NK-92 (cell line): ENCODE measurements around the gene PNLIP.

Experiments used
- DNase-seq: peaks from one replicate; lab custom pipeline; 2025; ENCODE audit not compliant: unreplicated experiment; lab: John Stamatoyannopoulos, UW

Gene PNLIP

GRCh38 chr10:116567335-116567734 is 21.6 kb downstream of the PNLIP start:
- no peak for DNase-seq

- no peak for DNase-seq
Measured at GRCh38 chr10:116574797-116575196, 29.1 kb downstream of the PNLIP start.

GRCh38 chr10:116587878-116588591 is 42.3 kb downstream of the PNLIP start:
- DNase-seq = no peak

- DNase-seq = no peak
Measured at GRCh38 chr10:116588995-116589394, 43.3 kb downstream of the PNLIP start.

GRCh38 chr10:116589926-116590325 is 44.2 kb downstream of the PNLIP start:
- no peak for DNase-seq

- no peak for DNase-seq
Measured at GRCh38 chr10:116590590-116591444, 45.1 kb downstream of the PNLIP start, which contains the start of gene PNLIPRP1. PNLIPRP1 (plus strand) TSS chr10:116590959; CDS start chr10:116591130, 171 bp downstream.

GRCh38 chr10:116593139-116593740 is 47.5 kb downstream of the PNLIP start:
- DNase-seq = no peak

- DNase-seq = no peak
Measured at GRCh38 chr10:116594525-116595035, 48.8 kb downstream of the PNLIP start.

- no peak for DNase-seq
Measured at GRCh38 chr10:116596062-116596461, 50.3 kb downstream of the PNLIP start.

GRCh38 chr10:116597543-116597942 is 51.8 kb downstream of the PNLIP start:
- no peak for DNase-seq

GRCh38 chr10:116598329-116598728 is 52.6 kb downstream of the PNLIP start:
- DNase-seq = no peak

GRCh38 chr10:116599991-116600390 is 54.3 kb downstream of the PNLIP start:
- DNase-seq = no peak

GRCh38 chr10:116602648-116603400 is 57.1 kb downstream of the PNLIP start:
- DNase-seq = no peak

- no peak for DNase-seq
Measured at GRCh38 chr10:116606061-116606483, 60.3 kb downstream of the PNLIP start.

- no peak for DNase-seq
Measured at GRCh38 chr10:116607336-116607735, 61.6 kb downstream of the PNLIP start.

GRCh38 chr10:116608686-116609594 is 63.2 kb downstream of the PNLIP start:
- no peak for DNase-seq

GRCh38 chr10:116610443-116611152 is 64.9 kb downstream of the PNLIP start:
- DNase-seq = no peak

GRCh38 chr10:116611153-116611545 is 65.4 kb downstream of the PNLIP start:
- no peak for DNase-seq

- DNase-seq = no peak
Measured at GRCh38 chr10:116612107-116612769, 66.5 kb downstream of the PNLIP start.
